GM21381 (cell line): ENCODE data around the gene RBM33.
A peak's percentile ranks its signal among the peaks of the same experiment; 100 is the strongest.
"Not testable (repeated sequence)": the region's sequence is repeated elsewhere in the genome, so short reads cannot be mapped to it uniquely, and the experiment has no call there.

ENCODE experiments used
- ATAC-seq: cut with Tn5 transposase; IDR thresholded peaks from one replicate; pipeline ENCODE4 v1.9.1; 2021; ENCODE audit warnings: mild to moderate bottlenecking, moderate library complexity; ENCODE audit not compliant: unreplicated experiment

Gene RBM33, protein sequence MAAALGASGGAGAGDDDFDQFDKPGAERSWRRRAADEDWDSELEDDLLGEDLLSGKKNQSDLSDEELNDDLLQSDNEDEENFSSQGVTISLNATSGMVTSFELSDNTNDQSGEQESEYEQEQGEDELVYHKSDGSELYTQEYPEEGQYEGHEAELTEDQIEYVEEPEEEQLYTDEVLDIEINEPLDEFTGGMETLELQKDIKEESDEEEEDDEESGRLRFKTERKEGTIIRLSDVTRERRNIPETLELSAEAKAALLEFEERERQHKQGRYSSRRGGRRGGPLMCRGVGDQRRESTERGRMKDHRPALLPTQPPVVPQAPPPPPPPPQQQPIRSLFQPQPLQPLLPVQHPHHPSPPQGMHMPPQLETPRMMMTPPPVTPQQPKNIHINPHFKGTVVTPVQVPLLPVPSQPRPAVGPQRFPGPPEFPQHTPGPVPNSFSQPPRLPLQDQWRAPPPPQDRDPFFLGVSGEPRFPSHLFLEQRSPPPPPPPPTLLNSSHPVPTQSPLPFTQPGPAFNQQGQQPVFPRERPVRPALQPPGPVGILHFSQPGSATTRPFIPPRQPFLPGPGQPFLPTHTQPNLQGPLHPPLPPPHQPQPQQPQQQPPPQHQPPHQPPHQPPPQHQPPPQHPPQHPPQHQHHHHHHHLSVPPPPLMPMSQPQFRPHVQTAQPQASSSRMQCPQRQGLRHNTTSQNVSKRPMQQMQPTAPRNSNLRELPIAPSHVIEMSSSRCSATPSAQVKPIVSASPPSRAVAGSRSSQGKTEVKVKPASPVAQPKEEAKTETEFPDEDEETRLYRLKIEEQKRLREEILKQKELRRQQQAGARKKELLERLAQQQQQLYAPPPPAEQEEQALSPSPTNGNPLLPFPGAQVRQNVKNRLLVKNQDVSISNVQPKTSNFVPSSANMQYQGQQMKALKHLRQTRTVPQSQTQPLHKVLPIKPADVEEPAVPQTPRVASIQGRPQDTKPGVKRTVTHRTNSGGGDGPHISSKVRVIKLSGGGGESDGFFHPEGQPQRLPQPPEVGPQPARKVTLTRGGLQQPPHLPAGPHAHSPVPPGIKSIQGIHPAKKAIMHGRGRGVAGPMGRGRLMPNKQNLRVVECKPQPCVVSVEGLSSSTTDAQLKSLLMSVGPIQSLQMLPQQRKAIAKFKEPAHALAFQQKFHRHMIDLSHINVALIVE

DNA sequence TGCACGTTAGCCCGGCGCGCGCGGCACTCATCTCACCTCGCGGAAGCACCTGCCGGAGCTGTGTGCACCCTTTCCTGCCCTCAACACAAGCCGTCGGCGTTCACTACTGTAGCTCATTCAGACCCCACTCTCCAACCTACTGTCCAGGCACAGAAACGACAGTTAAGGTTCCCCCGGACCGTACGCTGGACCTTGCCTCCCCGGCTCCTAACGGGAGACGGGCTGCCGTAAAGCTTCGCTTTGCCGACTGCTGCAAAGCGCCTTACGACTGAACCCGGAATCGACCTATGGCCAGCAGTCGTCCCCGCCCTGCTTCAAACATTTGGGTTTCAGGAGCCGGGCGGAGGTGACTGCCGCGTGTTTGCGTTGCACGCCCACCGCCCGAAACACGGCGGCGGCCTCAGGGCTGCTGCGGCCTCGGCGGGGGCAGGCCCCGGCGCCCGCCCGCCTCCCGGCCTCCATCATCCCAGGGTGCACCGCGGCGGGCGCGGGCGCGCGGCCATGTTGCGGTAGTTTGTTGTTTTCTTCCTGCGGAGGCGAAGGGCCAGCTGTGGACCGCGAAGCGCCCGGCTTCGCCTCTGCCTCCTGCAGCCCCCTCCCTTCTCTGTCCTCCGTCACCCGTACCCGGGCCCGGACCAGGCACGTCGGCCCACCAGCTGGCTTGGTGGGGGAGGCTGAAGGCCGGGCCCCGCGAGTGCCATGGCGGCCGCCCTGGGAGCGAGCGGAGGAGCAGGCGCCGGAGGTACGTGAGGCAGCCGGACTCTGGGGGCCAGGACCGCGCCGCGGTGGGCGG is at the start of gene RBM33:
TSS of gene RBM33 (plus strand) at position 484 of the 793 bp plus-strand sequence. CDS start at position 700, 216 bp downstream.
- ATAC-seq, result peak; percentile 78

DNA sequence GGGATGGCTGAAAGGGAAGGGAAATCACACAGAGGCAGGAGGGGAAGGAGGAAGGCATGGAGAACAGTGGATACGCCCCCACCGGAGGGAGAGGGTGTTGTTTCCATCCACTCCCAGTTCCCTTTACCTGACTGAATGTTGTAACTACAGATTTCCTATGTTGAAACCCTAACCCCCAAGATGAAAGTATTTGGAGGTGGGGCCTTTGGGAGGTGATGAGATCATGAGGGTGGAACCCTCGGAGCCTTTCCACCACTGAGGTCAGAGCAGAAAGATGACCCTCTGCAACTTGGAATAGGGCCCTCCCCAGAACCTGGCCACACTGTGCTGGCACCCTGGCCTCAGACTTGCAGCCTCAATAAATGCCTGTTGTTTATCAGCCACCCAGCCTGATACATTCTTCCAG is 49.5 kb upstream of the RBM33 start:
- ATAC-seq, result no peak

DNA sequence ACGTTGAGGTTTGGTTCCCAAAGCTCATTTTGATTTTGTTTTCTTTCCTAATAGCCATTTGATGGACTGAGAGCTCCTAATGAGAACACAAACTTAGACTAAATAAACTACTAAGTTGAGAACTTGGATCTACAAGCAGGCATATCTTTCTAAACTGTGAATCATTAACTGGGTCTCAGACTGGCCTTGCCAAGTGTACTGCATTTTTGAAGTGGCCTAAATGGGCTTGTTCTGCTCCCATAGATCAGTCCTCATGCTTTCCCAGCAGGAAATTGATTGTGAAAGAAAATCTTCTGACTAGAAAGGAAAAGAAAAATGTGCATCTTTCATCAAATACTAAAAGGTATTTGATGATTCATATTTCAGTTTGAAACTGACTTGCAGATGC is 46.7 kb upstream of the RBM33 start:
- ATAC-seq, result no peak

DNA sequence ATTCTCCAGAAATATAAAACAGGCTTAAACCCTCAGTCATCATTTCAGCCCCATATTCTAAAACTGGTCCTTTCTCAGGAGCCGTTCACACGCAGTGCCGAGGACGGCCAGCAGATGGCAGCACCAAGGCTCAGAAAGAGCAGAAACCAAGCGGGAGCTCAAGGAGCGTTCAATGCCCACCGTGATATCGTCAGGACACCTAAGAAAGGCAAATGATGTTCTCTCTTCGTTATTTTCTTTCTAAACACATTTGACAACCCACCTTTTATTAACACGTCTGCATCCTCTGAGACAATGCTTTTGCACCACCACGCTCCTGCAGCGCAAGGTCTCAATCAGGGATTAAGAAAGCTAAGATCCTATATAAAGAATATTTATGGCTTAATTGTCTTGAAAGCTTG is 45.7 kb upstream of the RBM33 start:
- no peak for ATAC-seq

DNA sequence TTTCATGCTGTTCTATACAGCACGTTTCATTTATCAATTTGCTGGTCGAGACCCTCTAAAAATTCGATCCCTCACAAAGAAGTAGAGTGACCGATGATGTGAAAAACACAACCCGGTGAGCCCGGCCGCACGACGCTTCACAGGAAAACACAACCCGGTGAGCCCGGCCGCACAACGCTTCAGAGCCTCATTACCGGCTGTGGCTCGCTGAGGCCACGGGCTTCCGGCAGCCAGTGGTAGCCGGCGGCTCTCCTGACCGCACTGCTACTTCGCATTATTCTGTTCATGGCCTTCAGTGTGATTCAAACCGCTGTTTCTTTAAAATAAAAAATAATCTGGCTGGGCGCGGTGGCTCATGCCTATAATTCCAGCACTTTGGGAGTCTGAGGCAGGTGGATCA is 42.3 kb upstream of the RBM33 start:
- no peak for ATAC-seq

DNA sequence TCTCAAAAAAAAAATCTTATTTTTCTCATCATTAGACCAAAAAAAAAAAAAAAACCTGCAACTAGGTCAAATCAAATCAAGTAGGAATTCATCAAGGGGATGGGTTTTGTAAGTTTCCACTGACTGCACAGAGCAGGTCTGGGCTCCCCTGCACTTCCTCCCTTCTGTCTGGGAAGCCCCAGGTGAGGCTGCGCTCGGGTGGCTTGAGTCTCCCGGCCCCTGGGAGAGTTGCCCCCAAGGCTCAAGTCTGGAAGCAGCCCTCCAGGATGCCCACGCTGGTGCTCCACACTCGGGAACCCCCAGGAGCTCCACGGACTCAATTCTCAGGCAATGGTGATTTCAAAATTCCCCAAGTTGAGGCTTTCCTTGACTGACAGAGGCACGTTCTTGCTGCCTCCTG is 41.7 kb upstream of the RBM33 start:
- no peak for ATAC-seq

DNA sequence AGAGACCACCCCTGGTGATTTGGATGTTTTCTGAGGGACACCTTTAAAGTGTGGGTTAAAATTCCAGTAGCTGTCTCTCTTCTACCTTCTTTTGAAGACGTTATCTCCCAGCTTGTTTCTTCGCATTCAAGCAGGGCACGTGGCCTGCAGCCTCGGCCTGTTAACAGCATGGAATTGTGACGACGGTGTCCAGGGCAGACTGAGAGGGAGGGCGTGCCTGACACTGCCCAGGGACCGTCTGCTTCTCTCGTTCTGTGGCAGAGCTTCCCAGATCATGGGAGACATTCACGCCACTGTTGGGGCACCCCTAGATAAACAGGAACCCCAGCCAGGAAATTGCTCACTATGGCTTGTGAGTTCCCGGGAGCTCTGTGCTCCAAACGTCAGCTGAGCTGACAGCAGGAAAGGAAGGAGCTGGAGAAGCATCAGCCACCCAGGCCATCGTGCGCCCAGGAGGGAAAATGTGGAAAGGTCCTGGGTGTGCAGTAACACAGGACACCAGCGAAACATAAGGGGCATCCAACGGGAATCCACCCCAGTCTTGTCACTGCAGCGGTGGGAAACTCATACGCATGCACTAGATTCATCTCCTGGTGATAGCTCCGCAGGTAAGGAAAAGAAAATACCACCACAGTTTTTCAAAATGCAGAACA is 41.1 kb upstream of the RBM33 start:
- ATAC-seq, result no peak

- ATAC-seq, result no peak
These were observed 40.5 kb upstream of the RBM33 start for GRCh38 chr7:155603858-155604503.

DNA sequence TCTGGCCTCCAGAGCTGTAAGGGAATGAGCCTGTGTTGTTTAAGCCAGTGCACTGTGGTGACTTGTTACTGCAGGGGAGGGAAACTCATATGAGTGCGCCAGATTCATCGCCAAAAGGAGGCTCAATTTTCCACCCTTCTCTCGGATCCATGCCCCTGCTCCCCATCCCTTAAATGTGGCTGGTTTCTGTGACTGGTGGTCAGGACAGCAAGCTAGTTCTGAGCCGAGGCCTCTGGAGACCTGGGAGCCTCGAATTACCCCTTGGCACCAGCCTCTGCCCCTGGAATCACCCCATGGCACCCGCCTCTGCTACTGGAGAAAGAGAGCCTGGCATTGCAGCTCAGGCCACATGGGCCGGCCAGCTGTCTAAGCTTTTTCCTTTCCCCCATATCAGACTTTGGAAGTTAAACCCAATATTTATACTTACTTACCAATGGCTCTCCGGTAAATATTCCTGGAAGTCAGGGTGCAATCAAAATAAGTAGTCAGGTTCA is 39.9 kb upstream of the RBM33 start:
- no peak for ATAC-seq

DNA sequence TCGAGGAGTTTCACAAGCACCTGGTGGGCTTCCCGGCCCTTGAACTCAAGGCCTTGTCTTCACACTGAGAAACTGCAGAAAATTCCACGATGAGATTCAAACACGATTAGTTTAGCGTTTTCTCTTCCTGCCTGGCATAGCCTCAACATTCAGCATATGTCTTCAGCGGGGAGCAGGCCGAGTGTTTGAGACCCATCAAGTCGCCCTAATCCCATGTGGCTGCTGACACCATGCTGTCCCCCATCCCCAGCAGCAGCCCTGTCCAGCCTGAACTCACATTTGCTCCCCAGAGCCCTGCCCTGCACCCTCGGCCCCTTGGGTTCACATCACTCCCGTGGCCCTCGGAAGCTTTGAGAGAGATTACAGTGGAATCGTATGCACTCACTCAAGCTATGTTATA is 35.3 kb upstream of the RBM33 start:
- ATAC-seq, result no peak

DNA sequence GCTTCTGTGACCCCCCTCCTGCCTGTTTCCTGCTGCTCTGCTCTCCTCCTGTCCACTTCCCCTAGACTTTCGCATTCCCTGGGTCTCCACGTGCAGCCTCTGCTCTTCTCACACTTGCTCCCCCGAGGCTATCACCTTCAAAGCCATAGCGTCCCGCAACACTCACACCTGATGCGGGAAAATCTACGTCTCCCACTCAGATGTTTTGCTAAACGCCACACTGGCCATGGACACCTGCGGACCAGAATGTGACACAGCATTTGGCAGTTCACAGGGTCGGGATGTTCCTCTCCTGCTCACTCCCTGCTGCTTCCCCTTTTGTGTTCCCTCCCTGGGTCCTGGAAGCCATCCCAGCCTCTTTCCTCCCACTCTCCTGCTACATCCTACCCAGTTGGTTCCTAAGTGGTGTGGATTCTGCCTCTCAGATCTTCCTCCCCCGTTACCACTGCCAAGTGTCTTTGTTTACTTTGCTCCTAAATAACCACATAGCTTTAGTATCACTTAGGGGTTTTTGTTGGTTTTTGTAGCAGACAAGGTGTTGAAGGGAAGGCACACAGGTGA is 33.7 kb upstream of the RBM33 start:
- ATAC-seq, result no peak

- ATAC-seq, result no peak
These were observed 32.5 kb upstream of the RBM33 start for GRCh38 chr7:155611808-155612447.

DNA sequence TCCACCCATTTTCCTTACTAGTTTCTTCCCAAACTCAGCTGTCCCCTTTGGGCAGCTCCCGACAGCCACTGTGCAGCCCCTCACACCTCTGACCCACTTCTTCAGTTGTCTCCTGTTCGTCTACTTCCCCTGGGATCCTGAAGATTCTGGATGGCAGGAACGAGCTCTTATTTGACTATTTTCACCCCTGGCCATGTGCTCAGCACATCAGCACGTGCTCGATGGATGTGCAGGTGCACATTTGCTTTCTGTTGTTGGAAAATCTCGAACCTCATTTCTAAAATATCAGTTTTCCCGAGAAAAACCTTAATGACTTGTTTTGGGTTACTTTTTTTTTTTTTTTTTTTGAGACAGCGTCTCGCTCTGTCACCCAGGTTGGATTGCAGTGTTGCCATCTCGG is 31.8 kb upstream of the RBM33 start:
- ATAC-seq, result no peak

- ATAC-seq, result not testable (repeated sequence)
These were observed 29.4 kb upstream of the RBM33 start for GRCh38 chr7:155615085-155615484.

- ATAC-seq, result no peak
These were observed 25.5 kb upstream of the RBM33 start for GRCh38 chr7:155618708-155619633.

- ATAC-seq, result no peak
These were observed 24.7 kb upstream of the RBM33 start for GRCh38 chr7:155619634-155620271.

GRCh38 chr7:155620497-155620896 is 24.0 kb upstream of the RBM33 start:
- no peak for ATAC-seq
